GM18873 (cell line): ENCODE results near the gene MOB3C.

ENCODE experiments used
- ATAC-seq: cut with Tn5 transposase; IDR thresholded peaks from one replicate; pipeline ENCODE4 v1.9.1; 2021; ENCODE audit warnings: mild to moderate bottlenecking, moderate library complexity, moderate number of reproducible peaks; ENCODE audit not compliant: unreplicated experiment, low FRiP score

Gene MOB3C

DNA sequence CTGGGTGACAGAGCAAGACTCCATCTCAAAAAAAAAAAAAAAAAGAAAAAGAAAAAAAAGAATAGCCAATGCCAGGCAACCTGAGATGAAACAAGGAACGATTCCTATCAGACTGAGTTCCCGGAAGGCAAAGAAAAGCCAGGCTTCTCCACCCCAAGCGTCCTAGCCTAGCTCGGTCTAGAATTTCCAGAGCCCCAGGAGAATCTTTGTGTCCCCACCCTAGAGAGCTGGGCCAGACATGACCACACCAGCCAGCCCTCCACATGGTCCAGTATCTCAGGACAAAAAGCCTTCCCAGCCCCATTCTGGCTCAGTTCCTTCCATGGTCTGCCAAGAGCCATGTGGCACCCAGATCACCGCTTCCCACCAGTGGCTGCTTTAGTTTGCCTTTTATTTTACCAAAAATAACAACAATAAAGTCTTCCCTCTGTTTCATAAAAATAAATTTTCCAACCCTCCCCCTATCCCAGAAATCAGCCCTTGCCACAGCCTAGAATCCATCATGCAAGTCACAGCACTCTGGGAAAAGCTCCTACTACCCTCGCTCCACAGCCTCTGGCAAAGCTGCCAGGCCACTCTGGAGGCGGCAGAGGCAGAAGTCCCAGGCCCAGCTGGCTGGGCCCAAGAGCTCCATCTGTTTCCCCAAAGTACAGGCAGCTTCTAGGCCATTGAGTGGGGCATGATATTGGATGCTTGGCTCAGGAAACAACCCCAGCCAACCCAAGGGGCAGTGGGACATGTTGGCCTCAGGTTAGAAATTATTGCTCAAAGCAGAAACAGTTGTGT, 9.1 kb downstream of the MOB3C start:
- ATAC-seq: no peak

DNA sequence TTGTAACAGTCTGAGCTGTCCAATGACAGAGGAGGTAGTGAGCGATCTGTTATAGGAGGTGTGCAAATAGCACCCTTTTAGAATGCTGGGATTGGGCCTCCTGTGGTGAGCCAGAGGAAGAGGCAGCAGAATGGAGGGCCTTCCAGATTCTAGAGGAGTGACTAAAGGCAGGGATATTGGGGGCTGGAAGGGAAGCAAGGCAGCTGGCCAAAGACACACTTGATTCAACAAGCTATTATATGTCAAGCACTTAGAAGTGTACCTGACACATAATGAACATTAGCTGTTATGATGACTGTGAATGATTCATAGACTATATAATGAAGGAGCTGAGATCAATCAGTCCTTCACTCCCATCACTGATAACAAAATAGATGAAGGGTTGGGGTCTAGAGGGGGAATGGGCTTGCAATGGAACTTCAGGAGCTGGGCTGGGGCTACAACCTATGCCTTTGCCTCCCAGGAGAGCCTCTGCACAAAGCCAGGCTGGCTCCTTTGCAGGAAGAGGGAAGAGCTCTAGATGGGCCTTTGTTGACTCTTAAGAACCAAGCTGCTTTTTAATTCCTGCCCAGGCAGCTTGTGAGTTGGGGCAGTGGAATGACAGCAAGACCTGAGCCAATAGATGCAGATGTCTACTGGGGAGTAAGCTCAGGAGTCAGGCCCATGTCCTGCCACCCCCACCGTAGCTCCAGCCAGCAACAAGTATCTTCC, 10.2 kb downstream of the MOB3C start:
- no peak for ATAC-seq

DNA sequence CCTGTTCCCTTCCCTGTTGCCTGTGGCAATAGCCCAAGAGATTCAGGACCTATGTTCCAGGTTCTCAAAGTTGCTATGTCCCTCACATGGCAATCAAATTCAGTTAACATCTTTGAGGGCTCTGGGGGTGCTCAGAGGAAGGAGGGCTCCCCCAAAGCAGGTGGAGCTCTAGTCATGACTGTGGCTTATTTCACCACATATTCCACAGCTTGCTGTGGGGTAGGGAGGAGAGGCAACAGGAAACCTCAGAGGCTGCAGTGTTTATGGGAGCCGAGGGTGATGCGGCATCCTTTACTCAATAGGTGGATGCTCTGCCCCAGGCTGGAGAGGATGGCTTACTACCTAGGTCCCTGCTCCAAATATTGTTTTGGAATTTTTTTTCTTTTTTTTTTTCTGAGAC, 11.4 kb downstream of the MOB3C start:
- ATAC-seq: no peak

DNA sequence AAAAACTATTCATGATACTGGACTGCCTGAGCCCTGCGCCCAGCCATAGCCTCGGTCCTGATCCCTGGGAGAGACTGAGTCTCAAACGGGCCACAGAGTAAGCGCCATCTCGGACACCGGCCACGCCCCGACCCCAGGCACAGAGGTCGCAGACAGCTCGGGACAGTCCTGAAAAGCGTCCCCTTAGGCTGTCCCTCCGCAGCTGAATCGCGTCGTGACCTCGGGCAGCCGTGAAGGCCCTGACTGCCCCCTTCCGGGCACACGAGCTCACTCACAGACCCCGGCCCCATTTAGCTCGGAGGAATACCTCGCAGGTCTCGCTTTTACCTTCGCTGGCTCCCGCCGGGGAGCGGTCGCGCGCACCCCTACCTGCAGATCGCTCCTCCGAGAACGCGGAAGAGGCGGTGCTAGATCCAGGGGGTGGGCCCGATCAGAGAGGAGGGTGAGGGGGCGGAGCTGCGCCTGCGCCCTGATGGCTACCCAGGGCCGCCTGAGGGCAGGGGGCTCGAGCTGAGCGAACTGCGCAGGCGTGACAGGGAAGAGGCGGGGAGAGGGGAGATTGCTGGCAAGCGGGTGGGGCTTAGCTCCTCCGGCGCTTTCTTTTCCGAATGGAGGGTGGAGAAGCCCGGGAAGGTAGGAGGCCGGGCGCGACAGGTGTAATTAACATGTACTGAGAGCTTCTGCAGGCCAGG, 12.6 kb downstream of the MOB3C start, which contains the start of gene MKNK1:
Gene MKNK1, minus strand, starts transcription at position 411 of the 692 bp plus-strand sequence. CDS start 20,941 bp downstream, outside the sequence.
- ATAC-seq: peak; percentile 79

DNA sequence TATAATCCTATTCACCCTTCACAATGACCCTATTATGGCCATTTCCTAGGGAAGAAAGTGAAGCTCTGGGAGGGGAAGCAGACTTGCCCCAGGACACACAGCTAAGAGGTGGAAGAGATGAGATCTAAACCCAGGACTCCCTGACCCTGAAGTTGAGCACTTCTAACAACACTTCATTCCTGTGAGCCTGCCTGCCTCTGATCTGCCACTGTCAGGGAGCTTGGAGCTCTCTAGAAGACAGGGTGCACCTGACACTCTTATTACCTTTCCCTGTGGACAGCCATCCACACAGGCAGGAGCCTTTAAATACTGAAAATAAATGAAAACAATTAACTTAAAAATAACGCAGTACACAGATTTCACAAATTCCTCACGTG, 13.1 kb downstream of the MOB3C start:
- ATAC-seq: no peak

DNA sequence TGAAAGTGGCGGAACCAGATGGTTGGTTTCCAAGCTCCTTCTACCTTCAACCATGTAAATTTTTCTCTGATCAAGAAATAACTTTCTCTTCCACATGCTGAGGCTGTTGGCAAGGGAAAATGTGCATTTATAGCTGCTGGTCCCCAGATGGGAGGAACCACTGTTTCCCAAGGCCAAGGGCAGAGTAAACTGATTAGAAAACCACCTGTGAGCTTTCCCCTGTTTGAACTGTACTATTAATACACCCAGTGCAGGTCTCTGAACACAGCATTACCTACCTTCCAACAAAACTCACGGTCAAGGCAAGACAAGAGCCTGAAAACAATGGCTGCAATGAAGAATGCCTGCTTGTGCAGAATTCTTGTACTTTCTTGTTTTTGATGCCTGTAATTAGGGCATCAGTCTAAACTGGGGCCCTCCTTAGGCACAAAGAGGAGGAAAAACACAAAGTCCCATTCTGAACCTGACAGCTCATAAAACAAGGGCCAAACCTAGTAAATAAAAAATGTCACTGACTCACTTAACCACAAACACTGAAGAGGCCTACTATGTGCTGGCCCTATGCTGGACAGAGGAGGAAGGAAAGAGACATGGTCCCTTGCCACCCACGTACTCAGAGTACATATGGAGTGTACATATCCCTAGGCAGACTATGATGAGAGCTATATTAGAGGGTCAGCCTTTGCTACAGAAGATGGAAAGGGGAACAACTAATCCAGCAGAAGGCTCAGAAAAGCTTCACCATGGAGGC, 15.2 kb downstream of the MOB3C start:
- ATAC-seq: no peak

DNA sequence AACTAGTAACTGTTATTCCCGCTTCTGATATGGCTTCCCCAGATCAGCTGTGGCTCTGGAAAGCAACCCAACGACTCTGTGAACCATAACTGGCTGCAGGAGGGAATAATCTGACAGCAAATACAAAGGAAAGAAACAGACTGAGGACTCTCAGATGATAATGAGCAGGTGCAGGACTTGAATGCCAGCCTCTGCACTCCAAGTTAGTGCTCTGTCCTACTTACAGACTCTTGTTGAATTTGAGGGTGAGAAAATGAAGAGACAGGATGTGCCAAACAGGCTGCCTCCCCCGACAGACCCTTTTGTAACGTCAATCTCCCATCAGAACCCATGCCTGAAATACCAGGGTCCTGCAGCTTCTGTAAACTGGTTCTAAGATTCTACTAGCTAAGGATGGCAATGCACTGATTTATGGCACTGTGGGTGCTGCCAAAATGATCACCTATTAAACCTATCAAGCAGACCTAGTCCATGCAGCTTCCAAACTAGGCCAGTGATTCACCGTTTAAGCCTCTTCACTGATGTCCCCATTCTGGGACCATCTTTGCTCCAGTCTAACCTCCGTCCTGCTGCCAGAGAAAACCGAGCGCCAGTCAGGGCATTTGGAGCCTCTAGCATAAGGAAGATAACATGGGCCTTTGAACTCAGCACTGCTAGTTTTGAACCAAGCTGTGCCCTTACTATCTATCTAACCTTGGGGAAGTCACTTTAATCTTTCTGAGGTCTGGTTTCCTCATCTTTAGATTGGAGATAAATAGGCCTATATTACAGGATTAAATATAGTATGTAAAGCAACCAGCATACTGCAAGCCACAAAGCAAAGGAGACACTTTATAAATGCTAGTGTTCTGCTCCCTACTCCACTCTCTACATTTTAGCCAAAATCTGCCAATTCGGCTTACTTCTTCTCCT, 17.3 kb downstream of the MOB3C start:
- ATAC-seq: no peak

DNA sequence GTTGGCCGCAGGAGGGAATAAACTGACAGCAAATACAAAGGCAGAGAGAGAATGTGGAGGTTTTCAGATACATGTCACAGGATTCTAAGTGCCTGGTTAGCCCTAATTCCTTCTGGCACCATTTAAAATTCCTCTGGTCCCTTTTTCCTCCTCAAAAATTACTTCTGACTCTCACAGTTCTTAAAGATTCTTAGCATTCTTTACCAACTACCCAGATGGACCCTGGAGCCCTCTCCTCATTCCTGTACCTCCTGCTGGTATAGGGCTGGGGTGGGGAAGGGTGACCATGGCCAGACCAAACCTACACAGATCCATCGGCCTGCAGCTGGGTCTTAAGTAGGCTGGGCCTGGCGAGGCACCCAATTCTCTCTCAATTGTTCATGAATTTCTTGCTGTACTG, 19.8 kb downstream of the MOB3C start:
- ATAC-seq: no peak

DNA sequence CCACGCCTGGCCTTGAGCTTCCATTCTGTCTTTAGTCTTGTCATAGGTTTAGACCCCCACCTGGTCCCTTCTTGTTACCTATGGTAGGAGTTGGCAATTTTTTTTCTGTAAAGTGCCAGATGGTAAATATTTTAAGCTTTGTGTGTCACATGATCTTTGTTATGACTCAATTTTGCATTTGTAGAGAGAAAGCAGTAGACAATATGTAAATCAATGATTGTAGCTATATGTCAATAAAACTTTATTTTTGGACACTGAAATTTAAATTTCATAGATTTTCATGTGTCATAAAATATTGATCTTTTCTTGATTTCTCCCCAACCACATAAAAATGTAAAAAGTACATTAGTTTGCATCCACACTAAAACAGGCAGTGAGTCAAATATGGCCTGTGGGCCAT, 20.6 kb downstream of the MOB3C start:
- no peak for ATAC-seq

DNA sequence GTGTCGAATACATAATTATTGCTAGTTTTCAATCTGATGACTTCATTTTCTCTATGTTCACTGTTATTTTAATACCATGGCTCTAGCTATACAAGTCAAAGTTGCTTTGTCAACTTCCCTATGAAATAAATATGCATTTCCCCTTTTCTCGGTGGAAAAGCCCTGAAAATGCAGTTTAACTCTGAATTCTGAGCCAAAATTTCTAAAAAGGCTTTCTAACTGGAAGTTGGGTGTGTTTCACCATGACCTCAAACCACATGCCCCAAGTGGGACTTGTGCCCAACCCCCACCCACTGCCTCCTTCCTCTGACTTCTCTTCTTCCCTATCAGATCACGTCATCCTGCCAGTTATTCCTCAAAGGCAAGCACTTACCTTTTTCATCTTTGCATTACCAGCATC, 21.5 kb downstream of the MOB3C start:
- ATAC-seq: no peak

DNA sequence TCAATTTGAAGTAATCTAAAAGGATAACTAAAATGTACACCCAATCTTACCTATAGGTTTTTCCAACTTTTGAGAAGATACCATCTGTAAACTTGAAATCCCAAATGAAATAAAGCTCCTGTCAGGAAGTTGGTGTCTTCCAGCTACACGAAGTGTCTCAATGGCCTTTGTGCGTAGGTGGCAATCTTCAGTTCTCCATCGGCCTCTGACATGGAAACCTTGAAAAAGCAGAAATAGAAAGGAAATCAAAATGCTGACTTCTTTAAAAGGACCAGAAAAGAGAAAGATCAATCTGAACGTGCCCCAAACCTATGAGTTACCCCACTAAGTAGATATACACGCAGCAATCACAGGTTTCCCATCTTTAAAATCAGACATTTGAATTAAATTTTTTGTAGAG, 22.5 kb downstream of the MOB3C start:
- ATAC-seq: no peak

DNA sequence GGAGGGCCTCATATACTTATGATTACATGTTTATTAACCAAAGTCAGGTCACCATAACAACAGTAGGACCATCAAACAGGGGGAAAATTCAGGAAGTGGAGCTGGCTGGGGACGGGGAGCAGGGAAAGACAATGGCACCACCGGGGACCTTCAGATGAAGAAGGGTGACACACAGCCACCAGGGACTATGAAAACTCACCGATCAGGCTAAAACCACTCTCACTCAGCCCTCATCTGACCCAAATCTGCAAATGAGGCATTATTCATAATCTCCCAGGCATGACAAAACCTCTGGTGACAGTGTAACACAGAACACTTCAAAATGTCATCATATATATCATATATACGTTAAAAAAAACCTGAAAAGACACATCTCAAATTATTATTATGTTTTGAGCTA, 23.8 kb downstream of the MOB3C start:
- ATAC-seq: no peak

DNA sequence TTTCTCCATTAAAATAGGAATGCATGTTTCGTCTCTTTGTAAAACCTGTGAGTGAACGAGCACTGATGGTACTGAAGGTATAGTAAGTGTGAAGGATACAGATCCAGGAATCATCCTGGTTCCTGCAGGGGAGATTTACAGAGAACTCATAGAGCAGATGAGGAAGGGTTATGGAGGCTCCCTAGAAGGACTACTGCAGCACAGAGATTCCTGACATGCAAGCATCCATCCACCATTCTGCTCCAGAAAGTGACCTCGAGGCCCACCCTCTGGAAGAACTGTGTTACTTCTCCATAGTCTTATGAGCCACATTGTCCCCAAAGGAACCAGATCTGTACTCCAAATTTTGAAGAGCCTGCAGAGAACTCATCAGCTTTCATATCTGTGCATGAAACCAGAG, 27.1 kb downstream of the MOB3C start:
- ATAC-seq: no peak

DNA sequence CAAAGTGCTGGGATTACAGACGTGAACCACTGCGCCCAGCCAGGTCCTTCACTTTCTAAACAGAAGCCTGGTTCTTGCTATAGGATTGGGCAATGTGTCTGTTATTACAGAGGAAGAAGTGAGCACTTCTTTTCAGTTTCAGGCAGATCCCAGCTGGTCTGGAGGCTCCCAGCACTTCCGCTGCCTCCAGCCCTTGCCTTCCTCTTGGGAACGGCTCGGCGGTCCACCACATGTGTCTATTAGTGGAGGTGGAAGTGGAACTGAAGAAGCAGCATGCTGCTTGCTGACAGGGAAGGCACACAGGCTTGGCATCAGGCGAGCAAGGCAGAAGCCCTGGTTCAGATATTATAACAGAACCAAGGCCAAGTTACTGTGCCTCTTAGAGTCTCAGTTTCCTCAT, 29.5 kb downstream of the MOB3C start:
- ATAC-seq: no peak

DNA sequence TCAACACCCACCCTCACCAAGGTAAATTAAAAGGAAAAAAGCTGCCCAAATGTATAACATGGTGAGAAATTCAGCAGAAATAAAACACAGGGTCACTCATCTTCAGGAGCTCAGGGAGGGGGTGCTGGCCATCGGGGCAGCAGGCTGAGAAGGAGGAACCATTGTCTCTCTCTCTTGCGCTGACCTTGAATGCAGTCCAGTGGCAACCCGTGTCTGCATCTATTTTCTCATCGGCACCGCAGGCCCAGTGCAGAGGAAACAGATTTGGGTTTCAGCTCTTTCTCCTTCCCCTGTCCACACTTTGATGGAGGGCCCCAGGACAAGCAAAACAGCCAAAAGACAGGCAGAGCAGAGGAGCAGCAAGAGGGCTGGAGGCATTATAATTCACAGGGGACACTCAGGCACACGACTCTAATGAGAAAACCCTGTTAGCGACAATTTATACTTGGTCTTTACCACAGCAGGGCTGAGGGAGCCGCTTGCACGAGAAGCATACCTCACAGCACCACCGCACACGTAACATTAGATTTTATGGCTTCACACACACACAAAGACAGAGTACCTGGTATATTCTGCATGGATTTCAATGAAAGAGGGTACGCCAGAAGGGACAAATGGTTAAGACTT, 31.2 kb downstream of the MOB3C start:
- no peak for ATAC-seq

DNA sequence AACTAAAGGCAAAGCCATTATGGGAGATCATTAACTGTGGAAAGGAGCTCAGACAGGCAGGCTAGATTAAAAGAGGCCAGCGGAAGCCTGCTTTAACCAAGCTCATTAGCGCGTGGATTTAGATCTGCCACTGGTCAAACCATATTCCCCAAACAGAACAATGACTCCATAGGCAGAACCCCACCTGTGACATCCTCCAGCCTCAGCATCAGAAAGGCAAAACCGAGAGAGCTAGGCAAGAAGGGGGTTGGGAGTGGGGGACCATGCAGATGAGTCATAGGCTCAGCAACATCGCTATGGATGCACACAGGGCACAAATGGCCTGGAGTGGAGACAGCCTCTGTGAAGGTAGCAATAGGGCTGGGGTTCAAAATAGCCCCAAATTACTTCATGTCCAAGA, 33.1 kb downstream of the MOB3C start:
- no peak for ATAC-seq

DNA sequence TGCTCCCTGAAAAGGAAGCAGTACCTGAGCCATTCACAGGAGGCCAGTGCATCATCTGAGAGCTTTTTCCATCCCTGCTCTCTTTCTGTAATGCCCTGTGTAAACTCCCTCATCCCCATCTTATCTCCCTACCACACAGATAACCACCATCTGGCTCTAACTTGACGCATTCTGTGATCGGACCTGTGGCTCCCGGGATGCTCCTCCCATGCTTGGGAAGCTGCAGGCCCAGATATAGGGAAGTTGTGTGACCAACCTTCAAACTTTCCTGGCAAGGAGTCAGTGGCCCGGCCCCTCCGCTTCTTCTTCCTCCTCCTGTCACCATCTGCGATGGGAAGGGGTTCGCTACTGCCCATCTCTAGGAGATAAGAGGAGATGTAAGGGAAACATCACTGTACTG, 33.6 kb downstream of the MOB3C start:
- no peak for ATAC-seq

DNA sequence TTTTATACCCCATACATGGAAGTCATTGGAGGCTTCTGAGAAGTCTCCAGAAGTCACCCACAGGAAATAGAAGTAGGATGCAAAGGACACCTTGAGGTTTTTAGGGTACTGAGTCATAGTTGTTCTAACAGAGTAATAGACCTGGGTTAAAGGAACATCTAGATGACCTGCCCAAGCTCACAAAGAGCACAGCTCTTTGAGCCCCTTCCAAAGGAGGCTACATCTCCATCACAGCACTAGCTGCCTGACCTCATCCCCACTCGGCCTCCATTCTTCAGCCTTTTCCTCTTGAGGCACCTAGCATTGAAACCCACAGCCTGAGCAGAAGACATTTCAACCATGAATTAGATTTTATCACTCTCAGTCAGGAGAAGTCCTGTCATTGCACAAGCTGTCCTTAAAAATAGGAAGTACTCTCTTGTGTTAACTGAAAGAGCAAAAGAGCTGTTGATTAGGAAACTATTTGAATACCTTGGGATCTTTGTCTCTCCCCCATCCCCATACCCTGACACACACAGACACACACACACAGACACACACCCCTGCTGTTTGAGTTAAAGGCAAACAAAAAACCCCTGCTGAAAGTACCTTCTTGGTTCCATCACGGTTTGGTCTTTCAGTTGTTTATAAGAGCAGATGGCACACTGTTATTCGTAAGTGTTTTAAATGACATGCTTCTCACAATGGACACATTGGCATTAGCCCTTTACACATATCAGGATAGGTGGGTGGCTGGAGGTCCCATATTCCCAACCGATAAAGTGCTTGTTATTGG, 34.7 kb downstream of the MOB3C start:
- ATAC-seq: no peak
